SKM-1 treated with dmso at 0.1 percent for 144 hours (cell line): ENCODE data around the gene MLC1.

Experiments used
- DNase-seq: peaks from one replicate; lab custom pipeline; 2025; ENCODE audit not compliant: unreplicated experiment; lab: John Stamatoyannopoulos, UW

MLC1 gene

GRCh38 chr22:50085211-50085972 is at the start of gene MLC1:
Gene MLC1, minus strand, starts transcription at chr22:50085426. Its CDS starts 524 bp downstream, at chr22:50084902.
- peak; percentile 86 for DNase-seq

- DNase-seq: no peak
These were observed 49.3 kb upstream of the MLC1 start for GRCh38 chr22:50134481-50134880.

- DNase-seq: no peak
These were observed 46.7 kb upstream of the MLC1 start for GRCh38 chr22:50131894-50132293.

- no peak for DNase-seq
These were observed 44.0 kb upstream of the MLC1 start for GRCh38 chr22:50129121-50129736.

- no peak for DNase-seq
These were observed 39.8 kb upstream of the MLC1 start for GRCh38 chr22:50125029-50125428.

GRCh38 chr22:50123119-50123518 is 37.9 kb upstream of the MLC1 start:
- DNase-seq: no peak

- DNase-seq: no peak
These were observed 36.0 kb upstream of the MLC1 start for GRCh38 chr22:50121202-50121740.

GRCh38 chr22:50119768-50120251 is 34.6 kb upstream of the MLC1 start:
- no peak for DNase-seq

- DNase-seq: no peak
These were observed 34.0 kb upstream of the MLC1 start for GRCh38 chr22:50119169-50119767.

GRCh38 chr22:50118557-50119168 is 33.4 kb upstream of the MLC1 start:
- no peak for DNase-seq

GRCh38 chr22:50118129-50118528 is 32.9 kb upstream of the MLC1 start:
- DNase-seq: no peak

- DNase-seq: no peak
These were observed 32.0 kb upstream of the MLC1 start for GRCh38 chr22:50117168-50117762.

GRCh38 chr22:50115693-50116092 is 30.5 kb upstream of the MLC1 start:
- no peak for DNase-seq

- DNase-seq: no peak
These were observed 29.2 kb upstream of the MLC1 start for GRCh38 chr22:50114221-50115021.

- DNase-seq: peak; percentile 59
These were observed 27.2 kb upstream of the MLC1 start for GRCh38 chr22:50112151-50113118.

- DNase-seq: no peak
These were observed 25.8 kb upstream of the MLC1 start for GRCh38 chr22:50111056-50111455.

GRCh38 chr22:50107529-50107928 is 22.3 kb upstream of the MLC1 start:
- DNase-seq: no peak

- no peak for DNase-seq
These were observed 20.2 kb upstream of the MLC1 start for GRCh38 chr22:50105208-50106100.
